K562 (cell line): ENCODE results near the gene TAS1R3. TPM values are rescaled to one million over a fixed set of nuclear protein-coding genes. Genes with fewer than 3 reads are reported as not detected.

Experiments used
- ATF1 ChIP-seq, 2 experiments: fragments of 450-650 bp in 1 of 2; IDR thresholded peaks; 2 replicates each; pipeline ENCODE4 v1.6.1; 2016; ENCODE audit warnings: missing compliant biosample characterization in 1 of 2, missing genetic modification characterization in 1 of 2
- BCL6 ChIP-seq: fragments of 250-450 bp; sonication (Bioruptor Pico); IDR thresholded peaks from 2 replicates; pipeline ENCODE4 v1.4.0; 2020
- CCAR2 ChIP-seq: fragments of 200-400 bp; formaldehyde crosslinking; IDR thresholded peaks from 2 replicates; pipeline ENCODE4 v1.6.1; 2017; ENCODE audit warnings: mild to moderate bottlenecking, low read depth, low read length
- CSDE1 ChIP-seq, 2 experiments: fragments of 450-650 bp; IDR thresholded peaks; 2 replicates each; pipeline ENCODE4 v1.6.1; 2016; ENCODE audit warnings: mild to moderate bottlenecking in 1 of 2
- CTBP1 ChIP-seq: fragments of 450-650 bp; IDR thresholded peaks from 2 replicates; pipeline ENCODE4 v1.6.1; 2016; ENCODE audit warnings: borderline replicate concordance
- ELF4 ChIP-seq: fragments of 450-650 bp; formaldehyde crosslinking; IDR thresholded peaks from 2 replicates; pipeline ENCODE4 v1.4.0; 2022; ENCODE audit warnings: missing genetic modification characterization
- EWSR1 ChIP-seq: fragments of 450-650 bp; IDR thresholded peaks from 2 replicates; pipeline ENCODE4 v1.6.1; 2018; ENCODE audit warnings: borderline replicate concordance, mild to moderate bottlenecking, low read depth, moderate library complexity; ENCODE audit not compliant: partially characterized antibody
- FOXK1 ChIP-seq: sonication (generic); formaldehyde crosslinking; IDR thresholded peaks from 2 replicates; pipeline ENCODE4 v1.8.0; 2022; ENCODE audit warnings: missing genetic modification reagents, mild to moderate bottlenecking, borderline replicate concordance
- GTF2E2 ChIP-seq: fragments of 200-800 bp; sonication (Bioruptor generic); IDR thresholded peaks from 2 replicates; pipeline ENCODE4 v1.6.1; 2016; ENCODE audit warnings: missing genetic modification characterization, missing compliant biosample characterization
- HDAC2 ChIP-seq: fragments of 450-650 bp; IDR thresholded peaks from 2 replicates; pipeline ENCODE4 v1.6.1; 2016; ENCODE audit warnings: mild to moderate bottlenecking
- ID3 ChIP-seq, 2 experiments: fragments of 250-450 bp in 1 of 2; fragments of 450-650 bp in 1 of 2; sonication (Bioruptor Pico) in 1 of 2; IDR thresholded peaks; 2 replicates each; pipeline versions ENCODE4 v1.6.1 to v1.8.0; 2016 to 2021; ENCODE audit warnings: mild to moderate bottlenecking in 2 of 2, moderate library complexity in 2 of 2, missing compliant biosample characterization in 1 of 2, missing genetic modification characterization in 1 of 2
- MYNN ChIP-seq, 2 experiments: sonication (generic); formaldehyde crosslinking in 1 of 2; IDR thresholded peaks; 2 replicates each; pipeline versions ENCODE4 v1.5.0 to v1.6.1; 2016 to 2020; ENCODE audit warnings: antibody characterized with exemption in 1 of 2, missing genetic modification reagents in 1 of 2
- NR2C1 ChIP-seq, 2 experiments: fragments of 450-650 bp; IDR thresholded peaks; 2 replicates each; pipeline ENCODE4 v1.6.1; 2017; ENCODE audit warnings: mild to moderate bottlenecking in 2 of 2, antibody characterized with exemption in 1 of 2, inconsistent platforms in 1 of 2, missing compliant biosample characterization in 1 of 2, missing genetic modification characterization in 1 of 2
- SIN3A ChIP-seq, 2 experiments: fragments of 150-350 bp in 1 of 2; IDR thresholded peaks; 2 replicates each; pipeline ENCODE4 v1.6.1; 2011 to 2016; ENCODE audit warnings: borderline replicate concordance in 2 of 2, low read depth in 2 of 2, low read length in 2 of 2, mild to moderate bottlenecking in 2 of 2, moderate library complexity in 2 of 2; ENCODE audit not compliant: control insufficient read depth in 1 of 2
- SIN3B ChIP-seq: fragments of 450-650 bp; IDR thresholded peaks from 2 replicates; pipeline ENCODE4 v1.6.1; 2017; ENCODE audit warnings: low read depth, mild to moderate bottlenecking, moderate library complexity
- SRSF9 ChIP-seq: fragments of 200-400 bp; formaldehyde crosslinking; IDR thresholded peaks from 2 replicates; pipeline ENCODE4 v1.6.1; 2017; ENCODE audit warnings: low read depth, low read length, borderline replicate concordance
- ZBTB34 ChIP-seq: fragments of 250-450 bp; sonication (Bioruptor Pico); IDR thresholded peaks from 2 replicates; pipeline ENCODE4 v1.8.0; 2021; ENCODE audit warnings: mild to moderate bottlenecking, moderate library complexity
- ZNF224 ChIP-seq: sonication (generic); formaldehyde crosslinking; IDR thresholded peaks from 2 replicates; pipeline ENCODE4 v1.8.0; 2022; ENCODE audit warnings: mild to moderate bottlenecking, missing genetic modification reagents
- ZNF23 ChIP-seq: fragments of 250-450 bp; sonication (Bioruptor Pico); IDR thresholded peaks from 2 replicates; pipeline ENCODE4 v1.4.0; 2020; ENCODE audit warnings: mild to moderate bottlenecking
- ZNF644 ChIP-seq: fragments of 200-800 bp; sonication (Bioruptor generic); IDR thresholded peaks from 2 replicates; pipeline ENCODE4 v1.6.1; 2016; ENCODE audit warnings: low read depth, missing genetic modification characterization, missing compliant biosample characterization
- polyA plus RNA-seq, 8 experiments: library from polyadenylated mRNA; depleted of rRNA in 4 of 8; stranded (reverse) in 5 of 8; unstranded in 3 of 8; fragments of >200 nt; fragmentation: Nextera tagmentation in 2 of 8; fragmentation: Illumina TruSeq in 1 of 8; extraction: Ambion mirVana in 2 of 8; extraction: Trizol in 1 of 8; gene quantifications; 2 replicates each; pipeline versions ENCODE4 v1.2.1 to v1.2.3, GENCODE V29; 2011 to 2014; ENCODE audit warnings: inconsistent platforms in 1 of 8, missing spikeins in 1 of 8
- total RNA-seq, 7 experiments: library from RNA; depleted of rRNA in 6 of 7; stranded (reverse); fragments of >200 nt in 6 of 7; fragmentation: Illumina TruSeq in 2 of 7; extraction: Trizol in 2 of 7; gene quantifications; 2 replicates each; pipeline versions ENCODE4 v1.2.1 to v1.2.3, GENCODE V29; 2011 to 2021; ENCODE audit warnings: low replicate concordance in 1 of 7

TAS1R3 gene
- total and polyA plus RNA-seq, 9 of the 15 experiments (the other 6 are each of a cell fraction or from before 2014, with no cell fraction given), result 0.07 to 0.13 TPM; not detected in 7

- TF ChIP-seq ZBTB34 (CRISPR knock-in tag) (no peak), SIN3A (IDR thresholded peaks at IDR 0.05; ENCODE audit: borderline replicate concordance in 2 of 2, control insufficient read depth in 1 of 2, low read depth in 2 of 2, low read length in 2 of 2) (no peak; a peak in 1 of 4 replicates), ID3 (CRISPR knock-in tag; IDR thresholded peaks at IDR 0.05) (no peak), ID3 (tag; IDR thresholded peaks at IDR 0.05) (no peak), ELF4 (no peak), ZNF224 (CRISPR knock-in tag) (no peak), CCAR2 (no peak), ZNF23 (CRISPR knock-in tag) (no peak), CTBP1 (no peak; the same call in 1 of the 2 replicates), CSDE1 (IDR thresholded peaks at IDR 0.05) (no peak), SIN3B (peak; percentile 19; the same call in 1 of the 2 replicates), BCL6 (CRISPR knock-in tag) (no peak), MYNN (IDR thresholded peaks at IDR 0.05) (0 out of 2 replicates have a peak, but pooled peaks have one; percentile 44), MYNN (CRISPR knock-in tag; IDR thresholded peaks at IDR 0.05) (no peak), ATF1 (CRISPR knock-in tag; IDR thresholded peaks at IDR 0.05) (no peak), ATF1 (tag; IDR thresholded peaks at IDR 0.05) (no peak), GTF2E2 (tag) (no peak), NR2C1 (IDR thresholded peaks at IDR 0.05) (no peak), NR2C1 (tag; IDR thresholded peaks at IDR 0.05) (no peak), EWSR1 (no peak), SRSF9 (no peak), HDAC2 (no peak), ZNF644 (tag) (no peak), FOXK1 (CRISPR knock-in tag) (no peak)
Observed at GRCh38 chr1:1371746-1372711, 40.9 kb downstream of the TAS1R3 start (continued).
